GM21723 (cell line): ENCODE measurements around the gene ITGB3.
"Not testable (repeated sequence)": the region's sequence is repeated elsewhere in the genome, so short reads cannot be mapped to it uniquely, and the experiment has no call there.

Experiments used
- ATAC-seq: cut with Tn5 transposase; IDR thresholded peaks from one replicate; pipeline ENCODE4 v1.9.1; 2021; ENCODE audit warnings: mild to moderate bottlenecking, moderate library complexity; ENCODE audit not compliant: unreplicated experiment

Gene ITGB3

DNA sequence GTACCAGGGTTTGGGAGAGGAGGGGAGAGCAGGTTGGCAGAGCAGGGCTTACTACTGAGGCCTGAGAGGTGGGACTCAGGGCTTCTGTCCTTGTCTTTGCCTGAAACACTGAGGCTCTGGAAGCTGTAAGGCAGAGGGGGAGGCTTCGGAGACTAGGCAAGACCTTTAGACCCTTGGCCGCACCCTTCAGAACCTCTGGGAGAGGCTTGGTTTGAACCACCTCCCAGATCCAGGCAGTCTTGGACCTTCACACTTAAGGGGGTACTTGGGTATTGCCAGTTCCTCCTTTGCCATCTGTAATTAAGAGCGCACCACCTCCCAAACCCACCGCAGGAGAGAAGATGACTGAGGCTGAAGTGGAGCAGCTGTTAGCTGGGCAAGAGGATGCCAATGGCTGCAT is 31.6 kb upstream of the ITGB3 start:
- ATAC-seq = no peak

DNA sequence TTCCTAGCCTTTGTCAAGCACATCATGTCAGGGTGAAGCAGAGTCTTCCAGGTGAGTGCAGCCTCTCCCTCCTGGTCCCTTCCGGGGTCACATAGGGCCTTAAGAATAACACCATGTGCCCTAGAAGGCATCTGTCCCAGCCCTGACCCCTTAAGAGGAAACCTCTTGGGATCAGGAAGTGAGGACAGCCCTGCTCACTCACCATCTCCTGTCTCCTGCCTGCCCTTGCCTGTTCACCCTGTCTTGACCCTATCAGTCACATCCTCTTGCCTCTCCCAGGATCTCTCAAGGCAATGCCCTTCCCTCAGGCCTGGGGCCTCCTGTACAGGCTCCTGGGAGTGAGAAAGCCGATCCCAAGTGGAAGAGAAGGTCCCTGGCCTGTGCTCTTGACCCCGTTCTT is 30.6 kb upstream of the ITGB3 start:
- no peak for ATAC-seq

DNA sequence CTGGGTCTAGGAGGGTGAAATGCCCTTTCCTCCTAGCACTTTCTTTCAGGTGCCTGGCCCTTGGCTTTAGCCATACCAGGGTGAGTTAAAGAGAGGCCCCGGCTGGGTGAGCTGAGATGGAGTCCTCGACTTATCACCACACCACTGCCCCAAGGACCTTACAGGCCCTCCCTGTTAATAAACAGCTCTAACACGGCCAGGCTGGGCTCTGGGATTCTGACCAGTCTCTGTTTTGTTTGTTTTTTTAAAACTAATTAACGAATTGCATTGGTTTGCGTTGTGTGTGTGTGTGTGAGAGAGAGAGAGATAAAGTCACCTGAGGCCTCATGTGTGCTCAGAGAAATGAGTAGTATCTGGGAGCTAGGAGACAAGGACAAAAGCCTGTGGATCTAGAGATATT is 30.2 kb upstream of the ITGB3 start:
- no peak for ATAC-seq

DNA sequence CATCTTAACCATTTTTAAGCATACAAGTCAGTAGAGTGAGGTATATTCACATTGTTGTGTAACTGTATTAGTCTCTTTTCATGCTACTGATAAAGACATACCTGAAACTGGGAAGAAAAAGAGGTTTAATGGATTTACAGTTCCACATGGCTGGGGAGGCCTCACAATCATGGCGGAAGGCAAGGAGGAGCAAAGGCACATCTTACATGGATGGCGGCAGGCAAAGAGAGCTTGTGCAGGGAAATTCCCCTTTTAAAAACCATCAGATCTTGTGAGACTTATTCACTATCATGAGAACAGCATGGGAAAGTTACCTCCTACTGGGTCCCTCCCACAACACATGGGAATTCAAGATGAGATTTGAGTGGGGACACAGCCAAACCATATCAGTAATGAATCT is 29.6 kb upstream of the ITGB3 start:
- ATAC-seq = not testable (repeated sequence)

GRCh38 chr17:47224966-47225365 is 28.7 kb upstream of the ITGB3 start:
- ATAC-seq = no peak

DNA sequence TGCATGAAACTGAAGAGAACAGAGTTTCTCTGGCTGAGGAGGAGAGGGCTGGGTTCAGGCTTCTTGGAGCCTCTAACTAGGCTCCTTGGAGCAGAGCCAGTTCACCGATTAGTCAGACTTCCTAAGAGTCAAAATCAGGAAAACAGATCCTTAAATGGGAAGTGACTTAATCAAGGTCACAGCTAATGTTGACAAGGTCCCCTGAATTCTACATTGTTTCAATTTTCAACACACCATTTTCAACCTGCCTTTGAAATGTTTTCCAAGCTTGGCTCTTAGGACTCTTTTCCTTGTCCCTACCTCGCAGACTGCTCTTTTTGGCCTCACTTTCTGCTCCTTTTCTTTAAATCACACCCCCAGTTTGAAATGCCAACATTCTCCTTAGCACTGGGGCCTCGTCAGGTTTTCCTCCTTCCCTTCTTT is 28.2 kb upstream of the ITGB3 start:
- ATAC-seq = no peak

DNA sequence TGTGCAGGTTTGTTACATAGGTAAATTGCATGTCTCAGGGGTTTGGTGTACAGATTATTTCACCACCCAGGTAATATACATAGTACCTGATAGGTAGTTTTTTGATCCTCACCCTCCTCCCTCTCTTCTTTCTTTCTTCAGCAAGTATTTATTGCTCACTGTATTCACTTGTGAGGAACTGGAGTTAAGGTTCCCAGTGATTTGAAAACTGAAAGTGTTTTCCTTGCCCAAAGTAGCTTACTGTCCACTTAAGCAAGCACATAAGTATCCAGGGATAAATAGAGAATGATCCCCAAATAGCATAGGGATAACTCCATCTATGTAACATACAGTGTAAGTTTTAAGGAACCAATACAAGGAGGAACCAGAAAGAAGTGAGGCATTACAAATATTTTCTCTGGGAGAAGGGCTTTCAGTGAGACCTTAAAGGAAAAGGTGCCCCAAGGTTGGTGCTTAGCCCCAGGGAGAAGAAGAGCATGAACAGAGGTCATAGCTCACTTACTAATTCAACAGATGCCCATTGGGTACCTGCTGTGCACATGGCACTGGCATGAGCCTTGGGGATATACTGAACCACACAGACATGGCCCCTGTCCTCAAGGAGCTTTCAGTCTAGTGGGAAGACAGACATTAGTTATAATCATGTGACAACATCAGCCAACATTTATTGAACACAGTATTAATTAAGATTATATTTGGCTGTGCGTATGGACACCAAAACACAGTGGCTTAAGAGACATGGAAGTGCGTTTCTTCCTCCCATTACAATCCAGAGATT is 27.5 kb upstream of the ITGB3 start:
- no peak for ATAC-seq

DNA sequence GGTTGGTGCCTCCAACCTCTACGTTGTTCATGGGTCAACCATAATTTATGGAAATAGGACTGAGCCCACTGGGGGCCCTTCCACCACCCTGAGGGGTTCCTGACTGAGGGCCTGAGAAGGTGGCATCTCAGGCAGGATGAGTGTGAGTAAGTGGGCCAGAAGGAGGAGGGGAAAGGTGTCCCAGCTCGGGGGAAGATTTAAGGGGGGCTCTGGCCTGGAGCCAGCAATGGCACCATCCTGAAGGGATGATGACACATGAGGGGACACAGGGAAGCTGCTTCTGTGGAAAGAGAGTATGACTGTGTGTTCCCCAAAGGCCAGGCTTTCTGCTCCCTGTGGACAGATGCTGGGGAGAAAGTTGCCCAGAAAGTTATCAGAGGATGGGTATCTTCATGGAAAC is 25.8 kb upstream of the ITGB3 start:
- ATAC-seq = no peak

DNA sequence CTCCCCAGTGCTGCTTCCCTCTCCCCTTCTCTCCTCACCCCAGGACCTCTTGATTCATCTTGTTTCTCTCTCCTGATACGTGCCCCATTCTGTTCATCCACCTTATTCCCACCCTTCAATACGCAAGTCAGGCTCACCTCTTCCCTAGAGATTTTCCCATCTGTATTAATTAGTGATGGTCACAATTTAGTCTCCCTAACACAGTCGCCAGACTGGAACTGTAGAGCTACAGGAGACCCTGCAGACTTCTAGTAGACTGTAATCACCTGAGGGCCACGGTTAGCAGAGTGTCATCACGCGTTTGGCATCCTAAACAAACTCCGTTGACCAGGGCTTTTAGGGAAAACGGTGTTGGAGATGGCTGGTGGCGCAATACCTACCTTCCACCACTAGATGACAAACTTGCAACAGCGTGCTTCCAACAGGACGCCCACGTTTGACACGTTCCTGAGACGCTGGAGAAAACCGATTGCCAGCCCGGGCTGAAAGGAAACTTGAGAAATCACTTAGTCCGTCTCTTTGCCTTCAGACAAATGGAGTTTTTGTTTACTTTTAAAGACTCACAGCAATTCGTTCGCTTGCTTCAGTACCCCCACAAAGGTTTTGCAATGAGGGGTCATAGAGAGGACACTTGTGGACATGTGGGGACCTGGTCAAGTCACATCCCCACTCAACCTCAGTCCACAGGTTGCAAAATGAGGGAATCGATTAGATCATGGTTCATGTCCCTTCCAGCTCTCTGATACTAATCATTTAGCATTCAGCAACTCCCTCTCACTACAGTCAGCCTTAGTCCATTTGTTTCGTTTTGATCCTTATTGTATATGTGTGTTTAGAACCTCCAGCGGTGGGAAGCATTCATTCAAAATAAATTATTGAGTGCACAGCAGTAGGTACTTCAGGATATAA is 23.8 kb upstream of the ITGB3 start:
- ATAC-seq = peak; percentile 78

GRCh38 chr17:47230864-47231263 is 22.8 kb upstream of the ITGB3 start:
- no peak for ATAC-seq

- ATAC-seq = no peak
Observed at GRCh38 chr17:47231334-47231733, 22.3 kb upstream of the ITGB3 start.

DNA sequence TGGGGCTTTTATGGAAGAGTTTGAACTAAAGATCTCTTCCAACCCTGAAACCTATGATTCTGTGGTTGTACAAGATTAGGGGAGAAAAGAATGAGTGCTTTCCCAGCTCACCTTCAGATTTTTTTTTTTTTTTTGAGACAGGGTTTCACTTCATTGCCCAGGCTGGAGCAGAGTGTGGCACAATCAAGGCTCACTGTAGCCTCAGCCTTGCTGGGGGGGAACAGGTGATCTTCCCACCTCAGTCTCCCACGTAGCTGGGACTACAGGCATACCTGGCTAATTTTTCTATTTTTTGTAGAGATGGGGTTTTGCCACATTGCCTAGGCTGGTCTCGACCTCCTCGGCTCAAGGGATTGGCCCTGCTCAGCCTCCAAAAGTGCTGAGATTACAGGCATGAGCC is 21.8 kb upstream of the ITGB3 start:
- ATAC-seq = no peak

DNA sequence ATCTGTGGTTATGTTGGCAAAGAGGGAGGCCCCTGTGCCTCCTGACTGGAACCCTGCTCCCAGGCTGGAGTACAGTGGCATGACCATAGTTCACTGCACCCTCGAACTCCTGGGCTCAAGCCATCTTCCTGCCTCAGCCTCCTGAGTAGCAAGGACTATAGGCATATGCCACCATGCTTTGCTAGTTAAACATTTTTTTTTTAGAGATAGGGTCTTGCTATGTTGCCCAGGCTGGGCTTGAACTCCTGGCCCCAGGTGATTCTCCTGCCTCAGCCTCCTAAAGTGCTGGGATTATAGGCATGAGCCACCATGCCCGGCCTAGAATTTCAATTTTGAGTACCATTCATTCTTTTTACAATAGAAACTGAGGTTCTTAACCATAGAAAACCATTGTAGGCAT is 21.2 kb upstream of the ITGB3 start:
- no peak for ATAC-seq

DNA sequence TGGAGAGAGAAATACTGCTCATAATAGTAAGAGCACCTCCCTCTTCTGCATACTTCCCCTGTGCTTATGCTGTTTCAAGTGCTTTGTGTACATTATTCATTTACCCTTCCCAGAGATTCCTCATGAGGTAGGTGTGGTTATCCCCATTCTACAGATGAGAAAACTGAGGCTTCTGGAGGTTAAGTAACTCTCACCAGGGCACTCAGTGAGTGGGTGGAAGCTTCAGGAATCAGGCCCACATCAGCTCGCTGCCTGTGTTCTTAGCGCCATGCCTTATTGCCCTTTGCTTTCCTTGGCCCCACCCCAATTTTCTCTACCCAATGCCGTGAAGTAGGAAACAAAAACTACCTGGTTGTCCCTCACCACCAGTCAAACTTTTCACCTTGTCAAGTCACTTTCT is 18.1 kb upstream of the ITGB3 start:
- ATAC-seq = no peak

DNA sequence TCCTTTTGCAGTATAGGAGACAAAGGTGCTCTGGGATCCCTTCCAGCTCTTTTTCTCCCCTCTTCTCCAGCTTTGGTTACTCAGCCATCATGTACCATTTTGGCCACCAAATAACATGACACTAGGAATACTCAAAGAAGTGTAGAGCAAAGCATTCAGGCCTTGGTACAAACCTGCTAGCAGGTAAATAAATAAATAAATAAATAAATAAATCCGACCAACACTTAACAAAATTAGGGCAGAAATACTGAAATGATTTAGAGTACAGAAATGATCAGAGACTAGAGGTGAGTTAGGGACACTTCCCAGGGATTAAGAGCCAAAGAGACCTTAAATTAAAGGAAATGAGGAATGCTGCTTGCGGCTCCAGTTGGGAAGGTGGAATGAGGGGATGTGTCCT is 17.7 kb upstream of the ITGB3 start:
- no peak for ATAC-seq

DNA sequence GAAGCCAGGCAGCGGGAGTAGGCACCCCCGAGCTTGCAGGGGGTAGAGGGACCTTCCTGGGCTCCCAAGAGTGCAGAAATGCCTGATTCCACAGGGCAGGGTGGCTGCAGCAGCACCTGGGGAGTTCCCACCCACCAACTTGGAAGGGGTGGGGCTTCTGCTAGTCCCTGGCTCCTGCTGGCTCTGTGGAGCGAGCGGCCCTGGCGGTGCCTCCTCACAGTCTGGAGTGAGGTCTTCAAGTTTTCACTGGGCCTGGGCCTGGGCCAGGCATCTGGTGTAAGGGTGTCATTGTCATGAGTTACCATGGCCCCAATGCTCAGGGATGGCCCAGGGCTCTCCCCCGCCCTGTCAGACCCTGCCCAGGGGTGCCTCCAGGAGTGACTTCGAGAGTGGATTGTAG is 15.8 kb upstream of the ITGB3 start:
- ATAC-seq = no peak

- ATAC-seq = no peak
Observed at GRCh38 chr17:47238321-47239010, 15.2 kb upstream of the ITGB3 start.

DNA sequence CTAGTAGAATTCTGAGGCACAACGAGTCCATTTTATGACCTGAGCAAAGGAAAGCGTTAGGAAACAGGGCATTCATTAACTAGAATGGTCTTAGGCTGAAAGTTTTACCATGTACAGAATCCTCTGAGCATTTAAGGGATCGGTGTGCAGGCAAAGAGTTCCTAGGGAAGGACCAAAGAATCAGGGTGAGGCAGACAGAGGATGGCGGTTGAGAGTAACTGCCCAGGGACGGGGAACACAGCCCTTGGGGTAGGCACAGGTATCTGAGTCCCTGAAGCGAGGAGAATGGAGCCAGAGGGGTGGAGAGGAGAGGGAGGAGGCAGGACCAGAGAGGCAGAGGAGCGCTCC is 14.0 kb upstream of the ITGB3 start:
- no peak for ATAC-seq

DNA sequence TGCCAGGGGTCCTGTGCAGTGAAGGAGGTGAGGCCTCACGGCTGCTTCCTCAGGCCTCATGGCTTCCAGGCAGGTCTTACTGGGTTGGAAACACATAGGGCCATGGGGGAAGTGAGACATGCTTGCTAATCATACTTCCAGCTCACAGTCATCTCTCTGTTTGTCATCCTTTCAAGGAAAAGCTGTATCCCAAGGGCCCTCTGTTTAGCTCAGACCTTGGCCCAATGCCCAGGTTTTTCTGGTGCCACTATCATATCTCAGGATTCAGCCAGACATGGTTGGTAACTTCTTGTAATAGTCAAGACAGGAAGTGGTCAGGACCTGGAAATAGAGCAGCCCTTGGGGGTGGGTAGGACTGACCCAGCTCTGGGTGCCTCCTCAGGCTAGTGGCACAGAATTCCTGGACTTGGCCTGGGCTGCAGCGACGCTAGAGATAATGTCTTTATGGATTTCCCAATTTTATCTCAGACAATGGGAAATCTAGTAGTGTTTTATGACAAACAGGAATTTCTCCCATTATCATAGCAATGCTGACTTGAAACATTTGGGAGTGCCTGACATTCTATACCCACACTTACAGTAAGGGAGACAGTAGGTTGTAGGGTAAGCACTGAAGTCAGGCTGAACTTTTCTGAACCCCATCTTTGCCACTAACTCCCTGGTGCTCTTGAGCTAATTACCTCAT is 13.5 kb upstream of the ITGB3 start:
- no peak for ATAC-seq

DNA sequence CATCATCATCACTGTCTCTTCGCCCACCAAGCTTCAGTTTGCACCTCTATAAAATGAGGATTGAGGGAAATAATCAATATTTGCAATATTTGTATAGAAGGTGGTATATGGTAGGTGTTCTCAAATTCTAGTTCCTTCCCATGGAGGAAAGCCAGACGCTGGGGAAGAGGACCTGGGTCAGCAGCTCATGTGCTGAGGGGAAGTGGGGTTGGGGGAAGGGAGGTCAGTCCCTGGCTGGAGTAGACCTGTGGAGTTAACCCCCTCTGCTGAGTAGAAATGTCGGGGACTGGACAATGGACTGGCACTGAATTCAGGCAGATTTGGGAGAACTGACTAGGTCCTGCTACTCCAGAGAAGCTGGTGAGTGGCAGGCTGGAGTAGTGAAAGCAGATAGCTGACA is 12.8 kb upstream of the ITGB3 start:
- ATAC-seq = no peak

DNA sequence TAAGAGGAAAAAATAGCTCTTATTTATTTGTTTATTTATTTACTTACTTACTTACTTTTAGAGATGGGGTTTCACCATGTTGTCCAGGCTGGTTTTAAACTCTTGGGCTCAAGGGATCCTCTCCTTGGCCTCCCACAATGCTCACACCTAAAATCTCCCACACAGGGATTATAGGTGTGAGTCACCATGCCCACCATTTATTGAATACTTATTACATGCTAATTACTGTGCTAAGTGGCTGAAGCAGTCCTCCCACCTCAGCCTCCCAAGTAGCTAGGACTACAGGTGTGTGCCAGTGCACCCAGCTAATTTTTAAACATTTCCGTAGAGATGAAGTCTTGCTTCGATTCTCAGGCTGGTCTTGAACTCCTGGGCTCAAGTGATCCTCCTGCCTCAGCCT is 11.0 kb upstream of the ITGB3 start:
- no peak for ATAC-seq
